Duodenal mucosa (tissue), 2 donors: ENCODE results near the gene KSR2.

Experiments
- H3K27ac ChIP-seq: one replicate; pipeline ENCODE4 v1.7.0; 2013; ENCODE audit warnings: low read depth, low read length
- H3K27me3 ChIP-seq, 2 donors: one replicate each; pipeline ENCODE4 v1.7.0; 2013; ENCODE audit warnings: low read length in 2 of 2, control low read depth in 1 of 2; ENCODE audit not compliant: insufficient read depth in 2 of 2, control insufficient read depth in 1 of 2
- H3K36me3 ChIP-seq, 2 donors: one replicate each; pipeline ENCODE4 v1.7.0; 2013; ENCODE audit warnings: low read length in 2 of 2, control low read depth in 1 of 2; ENCODE audit not compliant: insufficient read depth in 2 of 2, control insufficient read depth in 1 of 2
- H3K4me1 ChIP-seq, 2 donors: one replicate each; pipeline ENCODE4 v1.7.0; 2013; ENCODE audit warnings: low read length in 2 of 2, control low read depth in 1 of 2; ENCODE audit not compliant: insufficient read depth in 2 of 2, control insufficient read depth in 1 of 2
- H3K4me3 ChIP-seq, 2 donors: one replicate each; pipeline ENCODE4 v1.7.0; 2013; ENCODE audit warnings: low read length in 2 of 2, low read depth in 1 of 2
- H3K9ac ChIP-seq, 2 donors: one replicate each; pipeline ENCODE4 v1.7.0; 2013; ENCODE audit warnings: low read length in 2 of 2, low read depth in 1 of 2
- H3K9me3 ChIP-seq, 2 donors: one replicate each; pipeline ENCODE4 v1.7.0; 2013; ENCODE audit warnings: low read length in 2 of 2, control low read depth in 1 of 2; ENCODE audit not compliant: control insufficient read depth in 1 of 2

KSR2 gene

GRCh38 chr12:117593815-117594400, 374.9 kb downstream of the KSR2 start:
- H3K27ac ChIP-seq, result no peak overlapping the region
- peaks cover 0 to 8% of the 10 kb centered on the region in 2 donors for H3K27me3 ChIP-seq
- no peaks in the 10 kb centered on the region for H3K36me3 ChIP-seq
- H3K4me1 ChIP-seq, result no peaks in the 10 kb centered on the region
- no peak overlapping the region for H3K4me3 ChIP-seq
- peaks cover 0 to 2% of the 10 kb centered on the region in 2 donors for H3K9me3 ChIP-seq
- H3K9ac ChIP-seq, result no peak overlapping the region

- H3K9me3 ChIP-seq, result peaks cover 0 to 2% of the 10 kb centered on the region in 2 donors
- no peaks in the 10 kb centered on the region for H3K4me1 ChIP-seq
- H3K27me3 ChIP-seq, result peaks cover 0 to 8% of the 10 kb centered on the region in 2 donors
- H3K27ac ChIP-seq, result no peak overlapping the region
- H3K4me3 ChIP-seq, result no peak overlapping the region
- H3K9ac ChIP-seq, result no peak overlapping the region
- H3K36me3 ChIP-seq, result no peaks in the 10 kb centered on the region
These were observed 376.0 kb downstream of the KSR2 start for GRCh38 chr12:117592588-117593305.

- Histone ChIP-seq H3K9ac (no peak overlapping the region), H3K36me3 (no peaks in the 10 kb centered on the region), H3K4me3 (no peak overlapping the region), H3K4me1 (no peaks in the 10 kb centered on the region), H3K27me3 (peaks cover 5 to 17% of the 10 kb centered on the region in 2 donors), H3K9me3 (peaks cover 0 to 2% of the 10 kb centered on the region in 2 donors), H3K27ac (no peak overlapping the region)
These were observed 377.8 kb downstream of the KSR2 start for GRCh38 chr12:117590999-117591398.

- Histone ChIP-seq H3K9ac (no peak overlapping the region), H3K4me1 (no peaks in the 10 kb centered on the region), H3K4me3 (no peak overlapping the region), H3K27ac (no peak overlapping the region), H3K36me3 (no peaks in the 10 kb centered on the region), H3K9me3 (peaks cover 0 to 2% of the 10 kb centered on the region in 2 donors), H3K27me3 (peaks cover 5 to 17% of the 10 kb centered on the region in 2 donors)
These were observed 378.4 kb downstream of the KSR2 start for GRCh38 chr12:117590386-117590785.

GRCh38 chr12:117589021-117589420, 379.8 kb downstream of the KSR2 start:
- peaks cover 5 to 17% of the 10 kb centered on the region in 2 donors for H3K27me3 ChIP-seq
- H3K36me3 ChIP-seq, result no peaks in the 10 kb centered on the region
- H3K4me3 ChIP-seq, result no peak overlapping the region
- H3K27ac ChIP-seq, result no peak overlapping the region
- peaks cover 0 to 2% of the 10 kb centered on the region in 2 donors for H3K9me3 ChIP-seq
- H3K4me1 ChIP-seq, result no peaks in the 10 kb centered on the region
- no peak overlapping the region for H3K9ac ChIP-seq

GRCh38 chr12:117587631-117588287, 381.0 kb downstream of the KSR2 start:
- Histone ChIP-seq H3K9me3 (peaks cover 0 to 2% of the 10 kb centered on the region in 2 donors), H3K4me1 (no peaks in the 10 kb centered on the region), H3K27ac (no peak overlapping the region), H3K4me3 (no peak overlapping the region), H3K36me3 (no peaks in the 10 kb centered on the region), H3K9ac (no peak overlapping the region), H3K27me3 (peaks cover 5 to 9% of the 10 kb centered on the region in 2 donors)

GRCh38 chr12:117583677-117584225, 385.0 kb downstream of the KSR2 start:
- no peak overlapping the region for H3K9ac ChIP-seq
- H3K4me3 ChIP-seq, result no peak overlapping the region
- H3K36me3 ChIP-seq, result no peaks in the 10 kb centered on the region
- H3K4me1 ChIP-seq, result no peaks in the 10 kb centered on the region
- no peak overlapping the region for H3K27ac ChIP-seq
- peaks cover 9 to 12% of the 10 kb centered on the region in 2 donors for H3K27me3 ChIP-seq
- no peaks in the 10 kb centered on the region for H3K9me3 ChIP-seq

- Histone ChIP-seq H3K9me3 (no peaks in the 10 kb centered on the region), H3K27ac (no peak overlapping the region), H3K4me3 (no peak overlapping the region), H3K27me3 (peaks cover 9 to 12% of the 10 kb centered on the region in 2 donors), H3K9ac (no peak overlapping the region), H3K36me3 (no peaks in the 10 kb centered on the region), H3K4me1 (no peaks in the 10 kb centered on the region)
These were observed 385.7 kb downstream of the KSR2 start for GRCh38 chr12:117583092-117583491.

GRCh38 chr12:117582135-117582784, 386.5 kb downstream of the KSR2 start:
- peaks cover 6 to 11% of the 10 kb centered on the region in 2 donors for H3K27me3 ChIP-seq
- no peak overlapping the region for H3K9ac ChIP-seq
- no peaks in the 10 kb centered on the region for H3K36me3 ChIP-seq
- no peaks in the 10 kb centered on the region for H3K4me1 ChIP-seq
- H3K9me3 ChIP-seq, result no peaks in the 10 kb centered on the region
- H3K27ac ChIP-seq, result no peak overlapping the region
- no peak overlapping the region for H3K4me3 ChIP-seq

- Histone ChIP-seq H3K4me3 (no peak overlapping the region), H3K27me3 (peaks cover 0 to 7% of the 10 kb centered on the region in 2 donors), H3K36me3 (no peaks in the 10 kb centered on the region), H3K27ac (no peak overlapping the region), H3K4me1 (no peaks in the 10 kb centered on the region), H3K9ac (no peak overlapping the region), H3K9me3 (no peaks in the 10 kb centered on the region)
These were observed 388.1 kb downstream of the KSR2 start for GRCh38 chr12:117580718-117581062.
